H9 (cell line): ENCODE measurements around the gene GALNT16. TPM values are rescaled to one million over a fixed set of nuclear protein-coding genes. Genes with fewer than 3 reads are reported as not detected.

Source experiments
- DNase-seq: peaks from one replicate; pipeline ENCODE4 v3.0.0-alpha.2; 2017
- H2AFZ ChIP-seq: one replicate; pipeline ENCODE4 v1.6.1; 2013; ENCODE audit warnings: mild to moderate bottlenecking, low read length, control low read depth, moderate library complexity
- H2AK5ac ChIP-seq: 2 replicates; pipeline ENCODE4 v1.6.1; 2013; ENCODE audit warnings: low read length, control low read depth, mixed read lengths; ENCODE audit not compliant: insufficient read length
- H2BK120ac ChIP-seq: one replicate; pipeline ENCODE4 v1.6.1; 2013; ENCODE audit warnings: low read depth, mild to moderate bottlenecking, low read length, control low read depth, inconsistent platforms; ENCODE audit not compliant: poor library complexity, severe bottlenecking
- H2BK12ac ChIP-seq: 2 replicates; pipeline ENCODE4 v1.6.1; 2013; ENCODE audit warnings: low read length, control low read depth, mixed read lengths, low read depth; ENCODE audit not compliant: insufficient read length
- H2BK15ac ChIP-seq: 2 replicates; pipeline ENCODE4 v1.6.1; 2013; ENCODE audit warnings: low read depth, low read length, control low read depth
- H2BK20ac ChIP-seq: one replicate; pipeline ENCODE4 v1.6.1; 2013; ENCODE audit warnings: low read depth, mild to moderate bottlenecking, low read length, control low read depth, inconsistent platforms; ENCODE audit not compliant: poor library complexity, severe bottlenecking
- H2BK5ac ChIP-seq: 2 replicates; pipeline ENCODE4 v1.6.1; 2013; ENCODE audit warnings: low read length, control low read depth, mixed read lengths; ENCODE audit not compliant: insufficient read length
- H3K14ac ChIP-seq: 2 replicates; pipeline ENCODE4 v1.6.1; 2013; ENCODE audit warnings: low read length, control low read depth; ENCODE audit not compliant: insufficient read depth
- H3K18ac ChIP-seq: 2 replicates; pipeline ENCODE4 v1.6.1; 2013; ENCODE audit warnings: low read depth, mild to moderate bottlenecking, mixed read lengths, low read length, control low read depth; ENCODE audit not compliant: insufficient read length
- H3K23ac ChIP-seq: 2 replicates; pipeline ENCODE4 v1.6.1; 2013; ENCODE audit warnings: low read length, control low read depth, mixed read lengths, low read depth; ENCODE audit not compliant: insufficient read length
- H3K23me2 ChIP-seq: 2 replicates; pipeline ENCODE4 v1.6.1; 2013; ENCODE audit warnings: low read depth, mild to moderate bottlenecking, mixed read lengths, low read length, control low read depth; ENCODE audit not compliant: insufficient read length, poor library complexity, severe bottlenecking
- H3K27ac ChIP-seq: 2 replicates; pipeline ENCODE4 v1.5.1; 2013; ENCODE audit warnings: low read length, control low read depth, mixed read lengths, low read depth; ENCODE audit not compliant: insufficient read length
- H3K27me3 ChIP-seq: 2 replicates; pipeline ENCODE4 v1.6.1; 2013; ENCODE audit warnings: low read length, control low read depth, inconsistent platforms; ENCODE audit not compliant: insufficient read depth
- H3K4ac ChIP-seq: 2 replicates; pipeline ENCODE4 v1.6.1; 2013; ENCODE audit warnings: low read depth, mild to moderate bottlenecking, control low read depth, inconsistent platforms, low read length, moderate library complexity
- H3K4me1 ChIP-seq: 2 replicates; pipeline ENCODE4 v1.6.1; 2013; ENCODE audit warnings: low read length, control low read depth, inconsistent platforms; ENCODE audit not compliant: insufficient read depth
- H3K4me2 ChIP-seq: 2 replicates; pipeline ENCODE4 v1.6.1; 2013; ENCODE audit warnings: low read length, control low read depth, mixed read lengths; ENCODE audit not compliant: insufficient read length, insufficient read depth
- H3K56ac ChIP-seq: 2 replicates; pipeline ENCODE4 v1.6.1; 2013; ENCODE audit warnings: low read depth, mild to moderate bottlenecking, mixed read lengths, low read length, control low read depth; ENCODE audit not compliant: insufficient read length
- H3K79me1 ChIP-seq: 2 replicates; pipeline ENCODE4 v1.6.1; 2013; ENCODE audit warnings: low read depth, mild to moderate bottlenecking, moderate library complexity, low read length, control low read depth, inconsistent platforms; ENCODE audit not compliant: insufficient read depth, poor library complexity, severe bottlenecking
- H3K79me2 ChIP-seq: 2 replicates; pipeline ENCODE4 v1.6.1; 2013; ENCODE audit warnings: low read length, control low read depth, inconsistent platforms; ENCODE audit not compliant: insufficient read depth
- H3K9ac ChIP-seq: 2 replicates; pipeline ENCODE4 v1.6.1; 2013; ENCODE audit warnings: low read length, control low read depth, mixed read lengths; ENCODE audit not compliant: insufficient read length; ENCODE audit errors: extremely low read depth
- H3K9me3 ChIP-seq: one replicate; pipeline ENCODE4 v1.6.1; 2013; ENCODE audit warnings: low read depth, low read length, inconsistent platforms; ENCODE audit not compliant: control insufficient read depth
- H3T11ph ChIP-seq: one replicate; pipeline ENCODE4 v1.6.1; 2013; ENCODE audit warnings: mild to moderate bottlenecking, low read length, control low read depth, inconsistent platforms
- H4K20me1 ChIP-seq: one replicate; pipeline ENCODE4 v1.6.1; 2013; ENCODE audit not compliant: control insufficient read depth, insufficient read length, insufficient read depth
- H4K5ac ChIP-seq: 2 replicates; pipeline ENCODE4 v1.6.1; 2013; ENCODE audit warnings: low read depth, mild to moderate bottlenecking, mixed read lengths, low read length, control low read depth; ENCODE audit not compliant: insufficient read length
- H4K8ac ChIP-seq: replicated peaks from 2 replicates; pipeline ENCODE4 v1.6.1; 2013; ENCODE audit warnings: low read length, control low read depth, mixed read lengths, low read depth; ENCODE audit not compliant: insufficient read length
- H4K91ac ChIP-seq: 2 replicates; pipeline ENCODE4 v1.6.1; 2013; ENCODE audit warnings: low read depth, mild to moderate bottlenecking, moderate library complexity, mixed read lengths, low read length, control low read depth; ENCODE audit not compliant: insufficient read length
- H3K27ac Mint-ChIP-seq, 3 experiments: 2 replicates in 2 of 3; 3 replicates in 1 of 3; pipeline ENCODE4 v1.8.0; 2020 to 2021; ENCODE audit warnings: mixed read lengths in 3 of 3, mild to moderate bottlenecking in 1 of 3, moderate library complexity in 1 of 3
- H3K27me3 Mint-ChIP-seq: 2 replicates; pipeline ENCODE4 v1.8.0; 2021; ENCODE audit warnings: low read depth, mild to moderate bottlenecking, moderate library complexity, mixed read lengths
- H3K36me3 Mint-ChIP-seq, 3 experiments: 2 replicates in 2 of 3; 3 replicates in 1 of 3; pipeline ENCODE4 v1.8.0; 2020 to 2021; ENCODE audit warnings: low read depth in 3 of 3, mixed read lengths in 3 of 3; ENCODE audit not compliant: insufficient read depth in 1 of 3
- H3K4me1 Mint-ChIP-seq, 2 experiments: 2 replicates each; pipeline ENCODE4 v1.8.0; 2020; ENCODE audit warnings: mixed read lengths in 2 of 2
- H3K4me3 Mint-ChIP-seq, 2 experiments: 2 replicates in 1 of 2; 3 replicates in 1 of 2; pipeline ENCODE4 v1.8.0; 2020 to 2021; ENCODE audit warnings: mild to moderate bottlenecking in 2 of 2, mixed read lengths in 2 of 2, moderate library complexity in 1 of 2
- H3K9me3 Mint-ChIP-seq, 2 experiments: 2 replicates in 1 of 2; 3 replicates in 1 of 2; pipeline ENCODE4 v1.8.0; 2020; ENCODE audit warnings: mild to moderate bottlenecking in 2 of 2, mixed read lengths in 2 of 2, moderate library complexity in 1 of 2
- WGBS: extraction: QIAGEN DNeasy Blood & Tissue Kit; methylation state at CpG from one replicate; pipeline ENCODE4 v1.1.7; 2013; ENCODE audit warnings: missing lambda C conversion rate, low lambda C conversion rate, mixed read lengths; ENCODE audit not compliant: insufficient read length; ENCODE audit errors: extremely low coverage; 5-methylcytosine and 5-hydroxymethylcytosine counted together
- total RNA-seq: library from RNA; stranded (reverse); gene quantifications from 2 replicates; pipeline ENCODE4 v1.2.1, GENCODE V29; 2021
- TF ChIP-seq, protein P1 (sequence below): fragments of 200-600 bp; sonication (generic); conservative IDR thresholded peaks from 3 replicates; pipeline ENCODE4 v1.8.0; 2021; ENCODE audit warnings: antibody characterized with exemption, mild to moderate bottlenecking

GALNT16 gene
- total RNA-seq, 1 experiment from 2014 or later = 2.3 TPM

DNA sequence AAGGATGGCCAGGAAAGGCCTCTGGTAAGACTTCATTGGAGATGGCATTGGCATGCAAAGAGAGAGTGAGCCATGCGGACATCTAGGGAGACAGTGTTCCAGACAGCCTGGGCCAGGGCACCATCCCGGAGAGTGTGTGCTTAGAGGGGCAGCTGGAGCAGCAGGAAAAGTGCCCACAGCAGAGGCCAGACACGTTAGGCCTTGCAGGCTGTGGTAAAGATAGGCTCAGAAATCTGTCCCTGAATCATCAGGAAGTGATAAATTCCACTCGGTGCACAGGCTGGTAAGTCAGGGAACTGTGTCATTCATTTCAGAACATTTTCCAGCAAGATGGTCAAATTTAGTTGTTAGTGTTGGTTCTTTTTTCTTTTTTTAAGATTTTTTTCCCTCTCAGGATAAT lies 8.8 kb downstream of the GALNT16 start:
- TF ChIP-seq, protein P1, sequence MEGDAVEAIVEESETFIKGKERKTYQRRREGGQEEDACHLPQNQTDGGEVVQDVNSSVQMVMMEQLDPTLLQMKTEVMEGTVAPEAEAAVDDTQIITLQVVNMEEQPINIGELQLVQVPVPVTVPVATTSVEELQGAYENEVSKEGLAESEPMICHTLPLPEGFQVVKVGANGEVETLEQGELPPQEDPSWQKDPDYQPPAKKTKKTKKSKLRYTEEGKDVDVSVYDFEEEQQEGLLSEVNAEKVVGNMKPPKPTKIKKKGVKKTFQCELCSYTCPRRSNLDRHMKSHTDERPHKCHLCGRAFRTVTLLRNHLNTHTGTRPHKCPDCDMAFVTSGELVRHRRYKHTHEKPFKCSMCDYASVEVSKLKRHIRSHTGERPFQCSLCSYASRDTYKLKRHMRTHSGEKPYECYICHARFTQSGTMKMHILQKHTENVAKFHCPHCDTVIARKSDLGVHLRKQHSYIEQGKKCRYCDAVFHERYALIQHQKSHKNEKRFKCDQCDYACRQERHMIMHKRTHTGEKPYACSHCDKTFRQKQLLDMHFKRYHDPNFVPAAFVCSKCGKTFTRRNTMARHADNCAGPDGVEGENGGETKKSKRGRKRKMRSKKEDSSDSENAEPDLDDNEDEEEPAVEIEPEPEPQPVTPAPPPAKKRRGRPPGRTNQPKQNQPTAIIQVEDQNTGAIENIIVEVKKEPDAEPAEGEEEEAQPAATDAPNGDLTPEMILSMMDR = no peak
- H2AFZ ChIP-seq = no peak overlapping the region

More for the DNA sequence above, 8.8 kb downstream of the GALNT16 start:
- Histone ChIP-seq H2BK12ac (no peak overlapping the region), H2BK20ac (no peak overlapping the region), H3K4me1 (no peaks in the 10 kb centered on the region), H3T11ph (no peak overlapping the region), H4K8ac (no peak overlapping the region), H3K23ac (no peak overlapping the region), H2AK5ac (no peak overlapping the region), H3K9ac (no peak overlapping the region), H3K27ac (no peak overlapping the region), H3K27me3 (0 out of 2 replicates have a peak, but pooled peaks cover 2% of the 10 kb centered on the region), H2BK5ac (no peak overlapping the region), H4K5ac (no peak overlapping the region), H2BK120ac (no peak overlapping the region), H3K56ac (no peak overlapping the region), H3K18ac (no peak overlapping the region), H3K4me2 (no peak overlapping the region), H2BK15ac (no peak overlapping the region), H4K20me1 (no peaks in the 10 kb centered on the region), H3K23me2 (no peaks in the 10 kb centered on the region), H3K4ac (no peak overlapping the region), H3K79me1 (no peaks in the 10 kb centered on the region), H3K79me2 (no peaks in the 10 kb centered on the region), H4K91ac (no peak overlapping the region), H3K14ac (no peak overlapping the region), H3K9me3 (no peaks in the 10 kb centered on the region)
- Mint-ChIP-seq H3K4me3 (no peak overlapping the region), H3K4me1 (peaks cover 0 to 4% of the 10 kb centered on the region in 2 experiments; a peak in 2 of 4 replicates), H3K27me3 (peaks cover 8% of the 10 kb centered on the region), H3K9me3 (no peaks in the 10 kb centered on the region), H3K36me3 (no peaks in the 10 kb centered on the region), H3K27ac (no peak overlapping the region)
- no CpG with 5 or more reads among the region's 4 CpGs for WGBS
- DNase-seq = no peak
